NT2/D1 (cell line): ENCODE results near the gene SERF2.

Experiments used
- DNase-seq: peaks from one replicate; pipeline ENCODE4 v3.0.0-alpha.2; 2011; ENCODE audit warnings: low read depth, low spot score
- H3K27me3 ChIP-seq: 2 replicates; pipeline ENCODE4 v1.6.0; 2011; ENCODE audit warnings: mild to moderate bottlenecking; ENCODE audit not compliant: insufficient read length, insufficient read depth
- H3K36me3 ChIP-seq: 2 replicates; pipeline ENCODE4 v1.6.1; 2011; ENCODE audit warnings: mild to moderate bottlenecking, low read length, mixed read lengths; ENCODE audit not compliant: insufficient read depth, insufficient read length
- H3K4me1 ChIP-seq: 2 replicates; pipeline ENCODE4 v1.5.1; 2011; ENCODE audit not compliant: insufficient read depth, insufficient read length
- H3K4me3 ChIP-seq: 2 replicates; pipeline ENCODE4 v1.5.1; 2011; ENCODE audit warnings: low read depth; ENCODE audit not compliant: insufficient read length
- H3K9ac ChIP-seq: 2 replicates; pipeline ENCODE4 v1.6.0; 2011; ENCODE audit warnings: low read depth; ENCODE audit not compliant: insufficient read length
- H3K9me3 ChIP-seq: 2 replicates; pipeline ENCODE4 v1.5.1; 2011; ENCODE audit warnings: mild to moderate bottlenecking, low read length; ENCODE audit not compliant: insufficient read depth
- SUZ12 ChIP-seq: IDR thresholded peaks from 2 replicates; pipeline ENCODE4 v1.6.1; 2011; ENCODE audit not compliant: insufficient read length, insufficient read depth; ENCODE audit errors: extremely low read depth
- YY1 ChIP-seq: IDR thresholded peaks from 2 replicates; pipeline ENCODE4 v1.6.1; 2011; ENCODE audit not compliant: insufficient read length, insufficient read depth
- ZNF274 ChIP-seq: IDR thresholded peaks from 2 replicates; pipeline ENCODE4 v1.6.1; 2011; ENCODE audit warnings: mild to moderate bottlenecking, low read depth, low read length

The SERF2 gene

DNA sequence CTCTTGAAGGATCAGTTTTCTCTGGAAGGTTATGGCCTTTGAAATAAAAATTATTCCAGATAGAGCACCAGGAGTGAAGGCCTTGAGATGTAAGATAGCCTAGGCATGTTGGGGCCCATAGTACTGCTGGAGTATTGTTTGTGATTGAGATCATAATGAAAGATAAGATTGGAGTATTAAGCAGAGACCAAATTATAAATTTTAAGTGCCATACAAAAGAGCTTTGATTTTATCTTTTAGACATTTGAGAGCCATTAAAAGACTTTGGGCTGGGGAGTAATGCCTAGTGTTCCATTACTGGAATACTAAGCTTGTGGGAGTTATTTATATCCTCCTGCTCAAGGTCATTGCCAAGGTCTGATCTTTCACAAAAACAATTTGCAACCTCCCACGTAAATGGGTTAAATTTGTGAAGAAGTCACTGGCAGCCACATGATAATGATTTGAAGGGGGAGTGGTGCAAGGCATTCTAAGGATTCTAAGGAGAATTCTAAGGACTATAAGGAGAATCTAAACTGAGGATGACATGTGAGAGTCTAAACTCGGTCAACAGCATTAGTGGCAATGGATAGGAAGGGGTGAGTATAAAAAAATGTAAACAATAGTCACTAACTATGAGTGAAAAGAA lies 28.2 kb upstream of the SERF2 start:
- H3K9me3 ChIP-seq, result no peaks in the 10 kb centered on the region
- H3K4me1 ChIP-seq, result no peaks in the 10 kb centered on the region
- H3K27me3 ChIP-seq, result no peaks in the 10 kb centered on the region
- H3K36me3 ChIP-seq, result peaks cover 81% of the 10 kb centered on the region
- H3K4me3 ChIP-seq, result no peak overlapping the region
- TF ChIP-seq YY1, result no peak
- no peak for TF ChIP-seq ZNF274
- no peak for TF ChIP-seq SUZ12
- H3K9ac ChIP-seq, result no peak overlapping the region
- no peak for DNase-seq

DNA sequence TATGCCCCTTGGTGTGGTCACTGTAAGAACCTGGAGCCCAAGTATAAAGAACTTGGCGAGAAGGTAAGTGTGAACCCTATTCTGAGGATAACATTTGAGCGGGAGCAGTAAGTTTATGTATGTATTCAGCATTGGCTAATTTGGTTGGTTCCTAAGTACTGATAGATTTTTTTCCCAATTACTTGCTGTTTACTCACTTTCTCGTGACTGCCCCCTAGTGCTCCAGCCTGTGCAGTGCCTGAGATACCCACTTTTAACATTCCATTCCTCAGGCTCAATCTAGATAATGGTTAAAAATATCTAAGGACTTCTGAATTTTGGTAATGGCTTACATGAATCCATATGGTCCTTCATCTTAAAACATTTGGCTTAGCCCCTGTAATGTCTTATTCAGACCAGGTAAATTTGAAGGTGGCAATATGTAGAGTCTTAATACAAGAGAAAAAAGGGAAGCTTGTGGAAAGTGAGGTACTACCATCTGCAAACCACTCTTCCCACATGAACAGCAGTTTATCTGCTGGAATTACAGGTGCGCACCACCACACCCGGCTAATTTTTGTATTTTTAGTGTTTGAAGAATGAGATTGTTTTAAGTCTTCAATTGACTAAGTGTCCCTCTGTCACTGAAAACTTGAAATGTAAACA lies 22.4 kb upstream of the SERF2 start:
- TF ChIP-seq SUZ12 (no peak), ZNF274 (no peak), YY1 (no peak)
- Histone ChIP-seq H3K9me3 (no peaks in the 10 kb centered on the region), H3K27me3 (no peaks in the 10 kb centered on the region), H3K9ac (no peak overlapping the region), H3K36me3 (peaks cover 92% of the 10 kb centered on the region), H3K4me3 (no peak overlapping the region), H3K4me1 (no peaks in the 10 kb centered on the region)
- no peak for DNase-seq

DNA sequence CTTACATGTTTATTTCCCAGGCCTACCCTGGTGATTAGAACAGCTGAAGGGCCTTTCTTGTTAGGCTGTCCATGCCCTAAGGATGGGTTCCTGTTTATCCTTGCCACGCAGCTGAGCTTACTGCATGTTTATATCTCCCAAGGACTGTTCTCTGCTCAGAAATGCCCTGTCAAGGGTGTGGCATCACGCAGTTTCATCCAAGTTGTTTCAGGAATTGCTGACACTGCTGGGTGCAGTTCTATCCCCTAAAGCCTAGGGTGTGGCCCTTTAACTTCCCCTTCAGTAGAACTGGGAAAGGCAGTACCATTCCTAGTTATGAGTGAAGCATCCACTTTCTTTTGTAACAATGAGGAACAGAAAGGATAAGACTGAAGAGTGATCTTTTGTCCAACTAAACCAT lies 20.3 kb upstream of the SERF2 start:
- peaks cover 73% of the 10 kb centered on the region for H3K36me3 ChIP-seq
- DNase-seq, result no peak
- H3K9ac ChIP-seq, result no peak overlapping the region
- TF ChIP-seq SUZ12 (no peak), ZNF274 (no peak)
- H3K27me3 ChIP-seq, result no peaks in the 10 kb centered on the region
- no peaks in the 10 kb centered on the region for H3K9me3 ChIP-seq
- no peak overlapping the region for H3K4me3 ChIP-seq
- H3K4me1 ChIP-seq, result peaks cover 8% of the 10 kb centered on the region

DNA sequence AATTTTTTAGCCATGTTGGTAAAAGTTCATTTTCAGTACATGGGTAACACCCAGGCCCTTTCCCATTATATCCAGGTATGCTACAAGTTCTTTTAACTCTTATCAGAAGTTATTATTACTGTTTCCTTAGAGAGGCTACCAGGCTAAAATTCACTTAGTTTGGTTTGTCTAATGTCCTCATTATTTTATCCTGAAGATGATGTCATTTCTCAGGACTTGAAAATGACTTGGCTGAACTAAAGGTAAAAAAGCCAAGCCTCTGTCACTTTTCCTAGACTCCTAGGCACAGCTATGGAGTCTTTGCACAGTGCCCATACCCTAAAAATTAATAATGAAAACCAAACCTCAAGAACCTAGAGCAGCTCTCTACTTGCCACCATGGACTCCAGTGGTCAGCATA lies 19.5 kb upstream of the SERF2 start:
- H3K36me3 ChIP-seq, result peaks cover 65% of the 10 kb centered on the region
- H3K4me1 ChIP-seq, result peaks cover 8% of the 10 kb centered on the region
- no peak for TF ChIP-seq YY1
- no peak for TF ChIP-seq ZNF274
- TF ChIP-seq SUZ12, result no peak
- H3K9ac ChIP-seq, result no peak overlapping the region
- H3K9me3 ChIP-seq, result no peaks in the 10 kb centered on the region
- H3K27me3 ChIP-seq, result no peaks in the 10 kb centered on the region
- DNase-seq, result no peak
- no peak overlapping the region for H3K4me3 ChIP-seq

DNA sequence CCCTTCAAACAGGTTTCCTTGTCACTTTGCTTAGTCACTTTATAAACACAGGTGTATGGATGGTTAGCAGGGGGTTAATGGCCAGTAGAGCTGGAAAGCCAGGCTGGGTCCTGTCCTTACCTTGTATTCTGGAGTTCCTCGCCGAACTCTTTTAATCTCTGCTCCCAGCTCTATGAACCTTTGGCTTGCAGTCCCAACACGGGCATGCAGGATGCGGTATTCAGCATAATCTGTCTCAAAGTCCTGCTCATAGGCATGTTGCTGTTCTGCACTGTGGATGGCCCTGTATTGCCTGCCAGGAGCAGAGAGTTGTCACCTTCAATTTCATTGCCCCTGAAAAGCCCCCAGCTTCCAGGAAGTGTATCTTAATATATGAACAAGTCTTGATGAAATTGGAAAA lies 18.1 kb upstream of the SERF2 start:
- TF ChIP-seq SUZ12, result no peak
- Histone ChIP-seq H3K27me3 (no peaks in the 10 kb centered on the region), H3K4me3 (no peak overlapping the region), H3K9me3 (no peaks in the 10 kb centered on the region), H3K36me3 (peaks cover 50% of the 10 kb centered on the region), H3K9ac (no peak overlapping the region), H3K4me1 (peaks cover 8% of the 10 kb centered on the region)
- no peak for DNase-seq

DNA sequence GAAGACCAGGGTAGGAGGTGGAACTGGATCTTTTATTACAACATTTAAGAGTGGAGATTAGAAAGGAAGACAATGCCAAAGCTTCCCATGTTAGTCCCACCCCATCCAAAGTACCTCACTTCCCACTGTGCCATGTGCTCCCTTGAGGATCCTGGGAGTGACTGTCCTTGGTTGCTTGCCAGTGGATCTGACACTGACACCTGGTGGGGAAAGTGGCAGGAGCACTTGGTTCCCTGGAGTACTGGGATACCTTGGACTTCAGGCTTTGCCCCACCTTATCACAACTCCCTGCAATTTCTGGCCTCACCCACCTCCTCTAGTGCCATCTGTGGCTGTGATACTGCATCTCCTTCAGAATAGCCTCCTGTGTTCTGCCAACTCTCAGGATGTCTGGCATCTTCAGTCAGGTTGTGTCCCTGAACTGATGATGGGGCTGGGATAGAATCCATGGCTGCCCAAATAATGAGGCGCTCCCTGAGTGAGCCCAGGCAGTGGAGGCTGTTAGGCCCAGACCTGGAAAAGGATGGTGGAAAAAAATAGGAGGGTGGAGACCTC lies 16.6 kb upstream of the SERF2 start:
- TF ChIP-seq ZNF274, result no peak
- TF ChIP-seq YY1, result no peak
- TF ChIP-seq SUZ12, result no peak
- no peak for DNase-seq
- H3K9ac ChIP-seq, result no peak overlapping the region
- H3K4me1 ChIP-seq, result peaks cover 8% of the 10 kb centered on the region
- no peaks in the 10 kb centered on the region for H3K9me3 ChIP-seq
- no peaks in the 10 kb centered on the region for H3K27me3 ChIP-seq
- peaks cover 37% of the 10 kb centered on the region for H3K36me3 ChIP-seq
- H3K4me3 ChIP-seq, result peak overlapping the region; percentile 67

DNA sequence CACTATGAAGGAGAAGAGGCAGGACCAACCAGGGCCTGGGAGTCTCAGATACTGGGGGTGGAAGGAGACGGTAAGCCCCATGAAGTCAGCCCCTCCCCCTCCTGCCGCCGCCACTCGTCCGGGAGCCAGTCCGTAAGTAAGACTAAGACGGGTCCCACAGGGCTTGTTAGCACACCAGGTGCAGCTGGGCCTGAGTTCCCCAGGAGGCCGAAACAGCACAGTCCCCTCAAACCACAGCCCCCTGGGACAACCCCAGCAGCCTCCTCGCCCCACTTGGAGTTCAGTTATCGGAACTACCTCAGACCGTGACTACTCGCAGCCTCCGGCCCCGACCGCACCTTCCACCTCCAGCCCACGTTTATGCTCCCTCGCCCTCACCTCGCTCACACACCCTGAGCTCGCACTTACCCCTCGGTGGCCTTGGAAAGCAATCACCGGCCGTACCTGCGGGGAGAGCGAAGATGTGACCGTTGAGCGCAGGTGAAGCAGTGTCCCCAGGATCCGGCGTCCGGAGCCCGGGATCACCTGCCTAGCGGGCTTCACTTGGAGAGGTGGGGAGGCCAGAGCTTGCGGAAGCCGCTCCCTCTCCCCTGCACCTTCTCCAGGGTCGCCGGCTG lies 15.9 kb upstream of the SERF2 start:
- H3K9ac ChIP-seq, result peak overlapping the region; percentile 70
- peak overlapping the region; percentile 67 for H3K4me3 ChIP-seq
- H3K36me3 ChIP-seq, result peaks cover 31% of the 10 kb centered on the region
- no peaks in the 10 kb centered on the region for H3K27me3 ChIP-seq
- TF ChIP-seq YY1 (no peak), ZNF274 (no peak), SUZ12 (no peak)
- H3K4me1 ChIP-seq, result peaks cover 8% of the 10 kb centered on the region
- no peak for DNase-seq
- no peaks in the 10 kb centered on the region for H3K9me3 ChIP-seq
